IPS DF 6.9 (cell line): ENCODE results near the gene PBX1.

Experiments used
- DNase-seq: peaks from one replicate; pipeline ENCODE4 v3.0.0-alpha.2; 2013; ENCODE audit warnings: low read depth, low spot score
- H3K27ac ChIP-seq: one replicate; pipeline ENCODE4 v1.5.1; 2013; ENCODE audit warnings: low read length, control low read depth
- H3K27me3 ChIP-seq: 2 replicates; pipeline ENCODE4 v1.6.1; 2013; ENCODE audit warnings: mild to moderate bottlenecking, low read length; ENCODE audit not compliant: control insufficient read depth, insufficient read depth
- H3K36me3 ChIP-seq: 2 replicates; pipeline ENCODE4 v1.6.1; 2013; ENCODE audit warnings: low read length; ENCODE audit not compliant: control insufficient read depth, insufficient read depth
- H3K4me1 ChIP-seq: 2 replicates; pipeline ENCODE4 v1.6.1; 2013; ENCODE audit warnings: low read length; ENCODE audit not compliant: control insufficient read depth, insufficient read depth
- H3K4me3 ChIP-seq: 2 replicates; pipeline ENCODE4 v1.5.1; 2013; ENCODE audit warnings: mild to moderate bottlenecking, low read length
- H3K9me3 ChIP-seq: 2 replicates; pipeline ENCODE4 v1.6.1; 2013; ENCODE audit warnings: low read length, inconsistent platforms; ENCODE audit not compliant: control insufficient read depth, insufficient read depth
- WGBS: extraction: QIAGEN DNeasy Blood & Tissue Kit; methylation state at CpG from one replicate; pipeline ENCODE4 v1.1.7; 2013; ENCODE audit warnings: mixed read lengths, missing lambda C conversion rate; ENCODE audit not compliant: insufficient read length, insufficient coverage; 5-methylcytosine and 5-hydroxymethylcytosine counted together

Gene PBX1

DNA sequence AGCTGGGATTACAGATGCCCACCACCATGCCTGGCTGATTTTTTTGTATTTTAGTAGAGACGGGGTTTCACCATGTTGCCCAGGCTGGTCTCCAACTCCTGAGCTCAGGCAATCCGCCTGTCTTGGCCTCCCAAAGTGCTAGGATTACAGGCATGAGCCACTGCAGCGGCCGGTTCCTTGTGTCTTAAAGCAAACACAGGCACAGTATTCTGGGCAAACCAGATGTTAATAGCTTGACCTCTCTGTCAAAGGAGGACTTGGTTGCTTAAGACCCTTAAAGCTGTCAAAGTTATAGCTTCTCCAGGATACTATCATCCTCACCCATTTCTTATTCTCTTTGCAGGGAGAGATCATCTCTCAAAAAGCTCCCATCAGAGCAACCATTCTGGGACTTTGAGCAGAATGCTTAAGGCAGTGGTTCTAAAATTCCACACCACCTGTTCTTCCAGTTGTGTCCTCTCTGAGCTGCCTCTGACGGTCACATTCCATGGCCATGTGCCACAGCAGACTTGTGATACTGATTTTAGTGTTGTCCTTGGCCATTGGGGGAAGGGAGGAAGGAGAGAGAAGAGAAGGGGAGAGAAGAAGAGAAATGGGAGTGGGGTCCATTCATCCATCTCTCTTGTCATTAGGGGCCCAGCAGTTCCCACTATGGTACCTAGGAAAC is 81.8 kb downstream of the PBX1 start:
- no peaks in the 10 kb centered on the region for H3K27me3 ChIP-seq
- H3K4me1 ChIP-seq = peaks cover 10% of the 10 kb centered on the region
- peaks cover 3% of the 10 kb centered on the region for H3K36me3 ChIP-seq
- H3K27ac ChIP-seq = no peak overlapping the region
- no peaks in the 10 kb centered on the region for H3K9me3 ChIP-seq
- H3K4me3 ChIP-seq = no peak overlapping the region
- no CpG with 5 or more reads among the region's 5 CpGs for WGBS
- no peak for DNase-seq

- Histone ChIP-seq H3K27ac (no peak overlapping the region), H3K9me3 (no peaks in the 10 kb centered on the region), H3K4me1 (peaks cover 10% of the 10 kb centered on the region), H3K4me3 (no peak overlapping the region), H3K27me3 (no peaks in the 10 kb centered on the region), H3K36me3 (peaks cover 3% of the 10 kb centered on the region)
- no peak for DNase-seq
- no CpG with 5 or more reads among the region's 5 CpGs for WGBS
These were observed 82.4 kb downstream of the PBX1 start for GRCh38 chr1:164641353-164641730.

GRCh38 chr1:164643018-164643417 is 84.0 kb downstream of the PBX1 start:
- Histone ChIP-seq H3K27me3 (no peaks in the 10 kb centered on the region), H3K9me3 (no peaks in the 10 kb centered on the region), H3K4me3 (no peak overlapping the region), H3K4me1 (peaks cover 7% of the 10 kb centered on the region), H3K36me3 (peaks cover 3% of the 10 kb centered on the region), H3K27ac (no peak overlapping the region)
- DNase-seq = no peak
- no CpG with 5 or more reads among the region's 7 CpGs for WGBS

- WGBS = no CpG with 5 or more reads among the region's 3 CpGs
- Histone ChIP-seq H3K4me3 (no peak overlapping the region), H3K27ac (no peak overlapping the region), H3K36me3 (peaks cover 3% of the 10 kb centered on the region), H3K27me3 (no peaks in the 10 kb centered on the region), H3K9me3 (no peaks in the 10 kb centered on the region), H3K4me1 (peaks cover 4% of the 10 kb centered on the region; the same call in 1 of the 2 replicates)
- DNase-seq = no peak
These were observed 85.3 kb downstream of the PBX1 start for GRCh38 chr1:164644268-164644667.

- Histone ChIP-seq H3K4me3 (no peak overlapping the region), H3K27me3 (no peaks in the 10 kb centered on the region), H3K36me3 (peaks cover 3% of the 10 kb centered on the region), H3K9me3 (no peaks in the 10 kb centered on the region), H3K27ac (no peak overlapping the region), H3K4me1 (peaks cover 4% of the 10 kb centered on the region; the same call in 1 of the 2 replicates)
- DNase-seq = no peak
- no CpG with 5 or more reads among the region's 6 CpGs for WGBS
These were observed 86.0 kb downstream of the PBX1 start for GRCh38 chr1:164644774-164645644.

DNA sequence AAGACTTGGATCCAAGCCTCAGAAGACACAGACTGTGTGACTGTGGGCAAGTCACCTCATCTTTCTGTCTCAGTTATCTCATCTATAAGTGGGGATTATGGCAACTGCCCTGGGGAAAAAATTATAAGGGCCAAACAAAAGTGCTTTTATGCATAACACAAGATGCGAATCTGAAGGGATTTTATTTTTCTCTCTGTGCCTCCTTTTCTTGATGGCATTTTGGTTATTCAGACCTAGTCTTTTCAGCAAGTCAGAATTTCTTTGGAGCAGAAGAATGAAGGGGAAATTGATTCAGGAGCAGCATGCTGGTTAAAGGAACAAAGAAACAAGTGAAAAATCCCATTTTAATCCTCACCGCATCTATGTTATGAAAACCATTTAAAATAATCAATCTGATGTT is 86.9 kb downstream of the PBX1 start:
- no peaks in the 10 kb centered on the region for H3K27me3 ChIP-seq
- H3K27ac ChIP-seq = no peak overlapping the region
- no CpG with 5 or more reads among the region's 2 CpGs for WGBS
- H3K36me3 ChIP-seq = peaks cover 3% of the 10 kb centered on the region
- no peak for DNase-seq
- H3K9me3 ChIP-seq = no peaks in the 10 kb centered on the region
- peaks cover 4% of the 10 kb centered on the region; the same call in 1 of the 2 replicates for H3K4me1 ChIP-seq
- H3K4me3 ChIP-seq = no peak overlapping the region

DNA sequence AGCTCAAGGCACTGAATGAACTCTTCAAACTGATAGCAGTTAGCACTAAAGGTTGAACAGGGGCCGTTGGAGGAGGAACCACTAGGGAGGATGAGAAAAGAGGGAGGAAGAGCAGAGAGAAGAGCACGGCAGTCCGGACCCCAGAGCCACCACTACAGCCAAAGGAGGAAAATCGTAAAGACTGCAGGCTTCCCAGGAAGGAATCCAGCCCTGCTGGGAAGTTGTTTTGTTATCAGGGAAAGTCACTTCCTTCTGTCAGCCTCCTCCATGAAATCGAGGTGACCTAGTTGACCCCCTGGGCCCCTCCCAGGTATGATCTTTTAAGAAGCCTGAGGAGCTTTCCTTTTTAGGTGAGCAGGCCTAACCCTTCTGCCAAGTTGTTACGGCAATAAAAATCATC is 88.2 kb downstream of the PBX1 start:
- DNase-seq = no peak
- Histone ChIP-seq H3K27ac (no peak overlapping the region), H3K9me3 (no peaks in the 10 kb centered on the region), H3K27me3 (no peaks in the 10 kb centered on the region), H3K36me3 (no peaks in the 10 kb centered on the region), H3K4me1 (peaks cover 6% of the 10 kb centered on the region; the same call in 1 of the 2 replicates), H3K4me3 (no peak overlapping the region)
- no CpG with 5 or more reads among the region's 6 CpGs for WGBS

DNA sequence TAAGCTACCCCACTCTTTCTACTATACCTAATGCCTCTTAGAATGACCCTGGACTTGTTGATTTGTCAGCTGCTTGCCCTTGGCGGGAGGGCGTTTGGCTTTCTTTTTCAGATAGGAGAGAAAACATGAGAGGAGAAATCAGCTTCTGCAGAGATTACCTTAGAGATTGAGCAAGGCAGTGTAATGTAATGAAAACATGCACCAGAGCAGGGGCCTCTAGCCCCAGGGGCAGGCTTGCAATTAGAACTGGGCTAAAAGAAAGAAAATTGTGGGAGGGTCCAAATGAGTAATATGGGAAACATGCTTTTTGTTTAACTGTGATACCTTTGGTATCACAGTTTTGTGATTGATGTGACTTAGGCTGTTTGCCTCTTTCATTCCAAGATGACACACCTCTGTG is 89.7 kb downstream of the PBX1 start:
- WGBS = no CpG with 5 or more reads among the region's 2 CpGs
- no peaks in the 10 kb centered on the region for H3K27me3 ChIP-seq
- no peaks in the 10 kb centered on the region for H3K9me3 ChIP-seq
- H3K36me3 ChIP-seq = no peaks in the 10 kb centered on the region
- H3K27ac ChIP-seq = no peak overlapping the region
- H3K4me1 ChIP-seq = peaks cover 6% of the 10 kb centered on the region; the same call in 1 of the 2 replicates
- no peak overlapping the region for H3K4me3 ChIP-seq
- no peak for DNase-seq

DNA sequence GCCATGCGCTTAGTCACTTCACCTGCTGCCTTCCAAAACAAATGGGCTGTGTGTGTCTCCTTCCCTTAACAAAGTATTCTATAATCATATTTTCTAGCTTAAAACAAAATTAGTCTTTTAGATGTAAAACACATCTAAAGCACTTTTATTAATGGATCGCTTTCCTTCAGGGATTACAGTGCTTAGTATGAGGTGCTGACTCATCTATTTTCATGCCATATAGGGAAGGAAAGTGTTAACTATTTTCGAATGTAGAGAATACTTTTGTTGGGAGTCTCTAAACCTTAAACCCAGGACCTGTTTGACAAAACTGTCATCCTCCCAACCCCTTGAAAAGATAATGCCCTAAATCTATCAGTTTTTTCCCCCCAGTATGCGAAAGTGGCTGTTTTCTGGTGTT is 90.2 kb downstream of the PBX1 start:
- DNase-seq = no peak
- Histone ChIP-seq H3K4me1 (peaks cover 6% of the 10 kb centered on the region; the same call in 1 of the 2 replicates), H3K27me3 (no peaks in the 10 kb centered on the region), H3K9me3 (no peaks in the 10 kb centered on the region), H3K36me3 (no peaks in the 10 kb centered on the region), H3K27ac (no peak overlapping the region), H3K4me3 (no peak overlapping the region)
- no CpG with 5 or more reads among the region's 4 CpGs for WGBS

- whole genome bisulfite sequencing = no CpG with 5 or more reads among the region's 2 CpGs
- DNase-seq = no peak
- Histone ChIP-seq H3K27me3 (no peaks in the 10 kb centered on the region), H3K9me3 (no peaks in the 10 kb centered on the region), H3K27ac (no peak overlapping the region), H3K36me3 (no peaks in the 10 kb centered on the region), H3K4me3 (no peak overlapping the region), H3K4me1 (peaks cover 6% of the 10 kb centered on the region; the same call in 1 of the 2 replicates)
These were observed 91.5 kb downstream of the PBX1 start for GRCh38 chr1:164650531-164650930.
